ENCODE results near the gene OPN1SW.

Gene OPN1SW

GRCh38 chr7:128812514-128813168 lies 37.0 kb upstream of the OPN1SW start:
- no peak overlapping the region for H3K4me3 ChIP-seq (ENCODE audit: low read depth, low read length)
- ChIA-PET CTCF (no interaction called here), POLR2A (interaction anchor here (0.6 to 1.5 kb wide), 3 partner anchors 18 to 80 kb away, joined by 3 read pairs; partner anchors contain the start of gene FLNC)
- DNase-seq (ENCODE audit: low read depth, low spot score): no peak
- TF ChIP-seq CTCF (IDR thresholded peaks at IDR 0.05; ENCODE audit: insufficient read depth, low read length, missing control alignments): no peak

GRCh38 chr7:128811631-128812430 lies 36.2 kb upstream of the OPN1SW start:
- ChIA-PET CTCF (interaction anchor here (0.7 kb wide), 1 partner anchor 16 kb away, joined by 3 read pairs; no protein-coding TSS in a partner anchor), POLR2A (interaction anchor here (1.5 kb wide), 1 partner anchor 19 kb away, joined by 3 read pairs; the partner anchor contains the start of gene FLNC)
- TF ChIP-seq CTCF (IDR thresholded peaks at IDR 0.05; ENCODE audit: insufficient read depth, low read length, missing control alignments): no peak
- no peak for DNase-seq (ENCODE audit: low read depth, low spot score)
- H3K4me3 ChIP-seq (ENCODE audit: low read depth, low read length): no peak overlapping the region

DNA sequence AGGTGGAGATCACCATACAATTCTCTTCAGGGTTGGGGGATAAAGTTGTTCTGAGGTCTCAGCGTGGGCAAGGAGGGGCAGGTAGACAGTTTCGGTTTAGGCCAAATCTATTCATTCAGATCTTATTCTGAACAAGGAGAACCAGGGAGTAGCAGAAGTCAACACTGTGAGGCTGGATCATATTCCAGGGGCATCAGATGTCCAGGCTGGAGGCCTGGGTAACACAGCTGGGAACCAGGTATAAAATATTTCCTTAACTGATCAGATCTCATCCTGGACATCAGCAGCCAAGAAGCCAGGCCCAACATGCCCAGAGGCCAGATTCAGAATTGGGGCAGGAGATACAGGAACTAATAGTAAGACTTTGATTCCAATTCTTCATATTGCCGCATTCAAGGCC lies 35.4 kb upstream of the OPN1SW start:
- ChIA-PET POLR2A (no interaction called here), CTCF (interaction anchor here (2.1 kb wide), 1 partner anchor 7 kb away, joined by 7 read pairs; no protein-coding TSS in a partner anchor)
- H3K4me3 ChIP-seq (ENCODE audit: low read depth, low read length): no peak overlapping the region
- no peak for TF ChIP-seq CTCF (IDR thresholded peaks at IDR 0.05; ENCODE audit: insufficient read depth, low read length, missing control alignments)
- DNase-seq (ENCODE audit: low read depth, low spot score): no peak

- no peak for TF ChIP-seq CTCF (IDR thresholded peaks at IDR 0.05; ENCODE audit: insufficient read depth, low read length, missing control alignments)
- no peak for DNase-seq (ENCODE audit: low read depth, low spot score)
- H3K4me3 ChIP-seq (ENCODE audit: low read depth, low read length): no peak overlapping the region
- POLR2A ChIA-PET: no interaction called here
- CTCF ChIA-PET: interaction anchor here (2.1 kb wide), 1 partner anchor 8 kb away, joined by 7 read pairs; no protein-coding TSS in a partner anchor
Observed at GRCh38 chr7:128810473-128810872, 34.9 kb upstream of the OPN1SW start.

- no peak for DNase-seq (ENCODE audit: low read depth, low spot score)
- no peak for TF ChIP-seq CTCF (IDR thresholded peaks at IDR 0.05; ENCODE audit: insufficient read depth, low read length, missing control alignments)
- ChIA-PET CTCF (interaction anchor here (0.7 to 2.1 kb wide), 2 partner anchors 9 to 14 kb away, joined by 3 to 7 read pairs; no protein-coding TSS in a partner anchor), POLR2A (no interaction called here)
- no peak overlapping the region for H3K4me3 ChIP-seq (ENCODE audit: low read depth, low read length)
Observed at GRCh38 chr7:128809363-128809762, 33.8 kb upstream of the OPN1SW start.

DNA sequence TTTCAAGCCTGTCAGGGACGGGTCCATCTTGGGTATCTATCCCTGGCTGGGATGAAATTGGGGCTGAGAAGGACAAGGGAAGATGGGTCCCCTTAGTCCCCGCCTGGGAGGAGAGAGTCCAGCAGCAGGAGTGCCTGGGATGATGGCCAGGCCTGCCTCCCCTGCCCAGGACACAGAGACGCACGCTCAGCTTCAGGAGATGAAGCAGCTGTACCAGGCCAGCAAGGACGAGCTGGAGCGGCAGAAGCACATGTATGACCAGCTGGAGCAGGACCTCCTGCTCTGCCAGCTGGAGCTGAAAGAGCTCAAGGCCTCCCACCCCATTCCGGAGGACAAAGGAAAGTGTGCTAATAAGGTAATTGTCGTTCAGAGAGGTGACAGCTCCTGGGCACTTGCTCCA lies 31.6 kb upstream of the OPN1SW start:
- ChIA-PET CTCF (interaction anchor here (1.0 kb wide), 1 partner anchor 77 kb away, joined by 3 read pairs; no protein-coding TSS in a partner anchor), POLR2A (interaction anchor here (0.6 kb wide), 1 partner anchor 11 kb away, joined by 3 read pairs; no protein-coding TSS in a partner anchor)
- DNase-seq (ENCODE audit: low read depth, low spot score): no peak
- no peak overlapping the region for H3K4me3 ChIP-seq (ENCODE audit: low read depth, low read length)
- TF ChIP-seq CTCF (IDR thresholded peaks at IDR 0.05; ENCODE audit: insufficient read depth, low read length, missing control alignments): no peak

All from AG04449 (cell line).